Pancreas (tissue), 10 donors: Measurements from ENCODE around the gene F12. TPM values are rescaled to one million over a fixed set of nuclear protein-coding genes. Genes with fewer than 3 reads are reported as not detected.
A peak's percentile ranks its signal among the peaks of the same experiment; 100 is the strongest.

Experiments used
- ATAC-seq, 4 donors: fragments of 200-7000 bp; cut with Tn5 transposase; one replicate each; pipeline versions ENCODE4 v1.8.0 to v1.9.1; 2020; ENCODE audit warnings: mild to moderate bottlenecking in 4 of 4, moderate library complexity in 4 of 4
- DNase-seq, 6 donors: peaks; one replicate each; pipeline ENCODE4 v3.0.0-alpha.2; 2020
- FAIRE-seq: peaks from 2 replicates; lab custom pipeline; 2012; peaks lifted over from hg19 to GRCh38; lab: Jason Lieb, UNC
- H3K27ac ChIP-seq, 4 donors: fragments of 200-600 bp; sonication (generic); 1 replicate in 3 of 4; 2 replicates in 1 of 4; pipeline versions ENCODE4 v1.5.0 to v1.8.0; 2020
- H3K27me3 ChIP-seq, 4 donors: fragments of 200-600 bp; one replicate each; pipeline ENCODE4 v1.8.0; 2021
- H3K36me3 ChIP-seq, 3 donors: fragments of 200-600 bp; sonication (generic) in 1 of 3; one replicate each; pipeline versions ENCODE4 v1.5.0 to v1.8.0; 2020 to 2021
- H3K4me1 ChIP-seq, 3 donors: fragments of 200-600 bp; one replicate each; pipeline ENCODE4 v1.8.0; 2021
- H3K4me3 ChIP-seq, 4 donors: fragments of 200-600 bp; sonication (generic) in 2 of 4; one replicate each; pipeline versions ENCODE4 v1.5.0 to v1.8.0; 2020 to 2021
- H3K9me3 ChIP-seq, 4 donors: fragments of 200-600 bp; one replicate each; pipeline ENCODE4 v1.8.0; 2021
- CTCF ChIP-seq, 4 donors: fragments of 200-600 bp; sonication (generic) in 3 of 4; IDR thresholded peaks; one replicate each; pipeline versions ENCODE4 v1.5.0 to v1.8.0; 2021; ENCODE audit warnings: antibody characterized with exemption in 4 of 4
- WGBS, 2 donors: extraction: QIAGEN DNeasy Blood & Tissue Kit; methylation state at CpG; one replicate each; pipeline ENCODE4 v1.1.7; 2013; 5-methylcytosine and 5-hydroxymethylcytosine counted together
- intact Hi-C, 3 donors: fragments of 100-400 bp; cut with DNase I; formaldehyde crosslinking; loops; one replicate each; pipeline versions ENCODE4 v1.11.1 to v1.14.2; 2022
- polyA plus RNA-seq, 2 donors: library from polyadenylated mRNA; stranded (reverse); fragments of 200-250 nt; gene quantifications; one replicate each; pipeline ENCODE4 v1.2.3, GENCODE V29; 2013
- total RNA-seq, 6 donors: library from RNA; stranded (reverse); fragmentation: NEBNext Ultra II Directional in 4 of 6; extraction: Animal tissue kit (Norgen Biotek cat#: 25700) in 4 of 6; gene quantifications; one replicate each; pipeline versions ENCODE4 v1.2.1 to v1.2.4, GENCODE V29; 2021 to 2023
- donor health status: healthy with polysubstance abuse.
- donor health status: DM: no; HTN: no; CAD: no; lungs with moderate emphysema.
- donor health status: DM: no; HTN: no; CAD: no.
- donor health status: control.
- donor health status: control.
- donor health status: Bipolar disorder and iron deficiency.
- donor health status: DM: yes; HTN: yes; CAD: no.
- donor health status: DM: no; HTN: no; CAD: no.
- donor health status: DM: no; HTN: no; CAD: no.
- donor health status: DM: yes; HTN: yes; CAD: no.

F12 gene
- total and polyA plus RNA-seq, 8 donors: 0.83 to 2.6 (median 1.8) TPM

- Histone ChIP-seq H3K4me3 (no peak overlapping the region), H3K27ac (no peak overlapping the region), H3K4me1 (peaks cover 4 to 12% (median 7%) of the 10 kb centered on the region in 3 donors), H3K9me3 (no peaks in the 10 kb centered on the region), H3K36me3 (no peaks in the 10 kb centered on the region), H3K27me3 (no peaks in the 10 kb centered on the region)
- intact Hi-C loops: no loop called here
- DNase-seq: peak in 5 of 6 donors; percentile 3 to 51 (median 26)
- no peak for ATAC-seq
- no peak for TF ChIP-seq CTCF (IDR thresholded peaks at IDR 0.05)
- WGBS, 2 donors: 70 to 83% methylated on average over 15 of the region's 15 CpGs
- no peak for FAIRE-seq
Measured at GRCh38 chr5:177443144-177443983, 34.0 kb upstream of the F12 start.

- intact Hi-C loops: no loop called here
- DNase-seq: peak in 4 of 6 donors; percentile 15 to 60 (median 37)
- FAIRE-seq: no peak
- H3K27ac ChIP-seq: no peak overlapping the region
- H3K4me1 ChIP-seq: peaks cover 0 to 3% (median 3%) of the 10 kb centered on the region in 3 donors
- ATAC-seq: no peak
- no peaks in the 10 kb centered on the region for H3K9me3 ChIP-seq
- 89 to 91% methylated on average over 19 to 20 of the region's 20 CpGs for WGBS, 2 donors
- H3K4me3 ChIP-seq: no peak overlapping the region
- H3K36me3 ChIP-seq: no peaks in the 10 kb centered on the region
- no peak for TF ChIP-seq CTCF (IDR thresholded peaks at IDR 0.05)
- H3K27me3 ChIP-seq: no peaks in the 10 kb centered on the region
Measured at GRCh38 chr5:177442066-177442826, 32.9 kb upstream of the F12 start.

GRCh38 chr5:177440990-177441780 is 31.8 kb upstream of the F12 start:
- no peak for FAIRE-seq
- Histone ChIP-seq H3K4me1 (peaks cover 0 to 2% (median 0%) of the 10 kb centered on the region in 3 donors), H3K4me3 (no peak overlapping the region), H3K27ac (no peak overlapping the region), H3K27me3 (no peaks in the 10 kb centered on the region), H3K36me3 (no peaks in the 10 kb centered on the region), H3K9me3 (no peaks in the 10 kb centered on the region)
- 90 to 91% methylated on average over 24 to 26 of the region's 26 CpGs for WGBS, 2 donors
- intact Hi-C loops: no loop called here
- no peak for TF ChIP-seq CTCF (IDR thresholded peaks at IDR 0.05)
- ATAC-seq: no peak
- peak in 2 of 6 donors; percentile 24 to 72 for DNase-seq

GRCh38 chr5:177440211-177440989 is 31.0 kb upstream of the F12 start:
- ATAC-seq: no peak
- H3K4me3 ChIP-seq: no peak overlapping the region
- H3K27me3 ChIP-seq: no peaks in the 10 kb centered on the region
- FAIRE-seq: no peak
- peak in 2 of 6 donors; percentile 25 to 63 for DNase-seq
- no peaks in the 10 kb centered on the region for H3K9me3 ChIP-seq
- no peak overlapping the region for H3K27ac ChIP-seq
- intact Hi-C loops: no loop called here
- no peaks in the 10 kb centered on the region for H3K4me1 ChIP-seq
- WGBS, 2 donors: 90% methylated on average over 24 of the region's 24 CpGs
- H3K36me3 ChIP-seq: peaks cover 0 to 3% (median 0%) of the 10 kb centered on the region in 3 donors
- TF ChIP-seq CTCF (IDR thresholded peaks at IDR 0.05): no peak
